NCI-H128 (cell line): ENCODE measurements around the gene MISP3.
A peak's percentile ranks its signal among the peaks of the same experiment; 100 is the strongest.

Experiments used
- DNase-seq: peaks from one replicate; lab custom pipeline; 2025; ENCODE audit not compliant: unreplicated experiment; lab: John Stamatoyannopoulos, UW

Gene MISP3

GRCh38 chr19:14078411-14078810 lies 5.8 kb downstream of the MISP3 start:
- DNase-seq = no peak

GRCh38 chr19:14080887-14081796 lies 8.6 kb downstream of the MISP3 start:
- peak; percentile 96 for DNase-seq

GRCh38 chr19:14081797-14082674 lies 9.4 kb downstream of the MISP3 start:
- no peak for DNase-seq

GRCh38 chr19:14082675-14082960 lies 10.0 kb downstream of the MISP3 start:
- DNase-seq = no peak

- no peak for DNase-seq
Observed at GRCh38 chr19:14085309-14085995, 12.9 kb downstream of the MISP3 start, which contains the start of gene C19orf67. Gene C19orf67, minus strand, starts transcription at chr19:14085783. Its CDS starts 156 bp downstream, at chr19:14085627.

GRCh38 chr19:14086098-14086497 lies 13.5 kb downstream of the MISP3 start:
- DNase-seq = no peak

- no peak for DNase-seq
Observed at GRCh38 chr19:14088634-14089411, 16.2 kb downstream of the MISP3 start.

- no peak for DNase-seq
Observed at GRCh38 chr19:14089412-14089661, 16.8 kb downstream of the MISP3 start.

- no peak for DNase-seq
Observed at GRCh38 chr19:14089662-14090508, 17.3 kb downstream of the MISP3 start.

GRCh38 chr19:14090509-14091080 lies 18.0 kb downstream of the MISP3 start, which contains the start of gene SAMD1:
Gene SAMD1, minus strand, starts transcription at chr19:14090751.
- DNase-seq = peak; percentile 74

- DNase-seq = peak; percentile 74
Observed at GRCh38 chr19:14091081-14091812, 18.7 kb downstream of the MISP3 start.

GRCh38 chr19:14091813-14092462 lies 19.4 kb downstream of the MISP3 start:
- DNase-seq = no peak

GRCh38 chr19:14093117-14093823 lies 20.7 kb downstream of the MISP3 start:
- DNase-seq = no peak

- no peak for DNase-seq
Observed at GRCh38 chr19:14094854-14095253, 22.3 kb downstream of the MISP3 start.

GRCh38 chr19:14096272-14096992 lies 23.8 kb downstream of the MISP3 start:
- no peak for DNase-seq

- DNase-seq = no peak
Observed at GRCh38 chr19:14097532-14098151, 25.1 kb downstream of the MISP3 start.
